ENCODE measurements around the gene ZBTB1.

DNA sequence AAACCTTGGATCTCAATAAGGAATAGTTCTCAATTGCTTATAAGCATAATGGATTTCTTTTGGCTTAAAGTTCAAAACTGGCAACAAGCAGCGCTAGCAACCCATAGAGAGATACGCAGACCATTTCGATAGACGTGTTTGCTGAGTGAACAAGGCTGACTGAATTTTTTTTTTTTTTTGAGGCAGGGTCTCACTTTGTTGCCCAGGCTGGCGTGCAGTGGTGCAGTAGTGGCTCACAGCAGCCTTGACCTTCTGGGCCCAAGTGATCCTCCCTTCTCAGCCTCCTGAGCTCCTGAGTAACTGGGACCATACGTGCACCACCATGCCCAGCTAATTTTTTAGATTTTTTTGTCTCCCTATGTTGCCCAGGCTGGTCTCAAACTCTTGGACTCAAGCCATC, 40.7 kb upstream of the ZBTB1 start:
- TF ChIP-seq, protein P1, sequence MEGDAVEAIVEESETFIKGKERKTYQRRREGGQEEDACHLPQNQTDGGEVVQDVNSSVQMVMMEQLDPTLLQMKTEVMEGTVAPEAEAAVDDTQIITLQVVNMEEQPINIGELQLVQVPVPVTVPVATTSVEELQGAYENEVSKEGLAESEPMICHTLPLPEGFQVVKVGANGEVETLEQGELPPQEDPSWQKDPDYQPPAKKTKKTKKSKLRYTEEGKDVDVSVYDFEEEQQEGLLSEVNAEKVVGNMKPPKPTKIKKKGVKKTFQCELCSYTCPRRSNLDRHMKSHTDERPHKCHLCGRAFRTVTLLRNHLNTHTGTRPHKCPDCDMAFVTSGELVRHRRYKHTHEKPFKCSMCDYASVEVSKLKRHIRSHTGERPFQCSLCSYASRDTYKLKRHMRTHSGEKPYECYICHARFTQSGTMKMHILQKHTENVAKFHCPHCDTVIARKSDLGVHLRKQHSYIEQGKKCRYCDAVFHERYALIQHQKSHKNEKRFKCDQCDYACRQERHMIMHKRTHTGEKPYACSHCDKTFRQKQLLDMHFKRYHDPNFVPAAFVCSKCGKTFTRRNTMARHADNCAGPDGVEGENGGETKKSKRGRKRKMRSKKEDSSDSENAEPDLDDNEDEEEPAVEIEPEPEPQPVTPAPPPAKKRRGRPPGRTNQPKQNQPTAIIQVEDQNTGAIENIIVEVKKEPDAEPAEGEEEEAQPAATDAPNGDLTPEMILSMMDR (conservative IDR thresholded peaks at IDR 0.05; ENCODE audit: low read depth, low read length): no peak
- TF ChIP-seq EZH2 (IDR thresholded peaks at IDR 0.05; ENCODE audit: low read length, unreplicated experiment): no peak

All from PC-3 (cell line).